ENCODE data around the gene FMNL2. TPM values are rescaled to one million over a fixed set of nuclear protein-coding genes. Genes with fewer than 3 reads are reported as not detected.

Gene FMNL2
- total RNA-seq, 4 donors from 2014 or later: 37.7 to 60.9 (median 52.1) TPM

- Histone ChIP-seq H3K27ac (no peak overlapping the region), H3K27me3 (no peaks in the 10 kb centered on the region), H3K4me1 (peaks cover 43 to 48% of the 10 kb centered on the region in 2 donors), H3K36me3 (no peaks in the 10 kb centered on the region), H3K9me3 (no peaks in the 10 kb centered on the region), H3K4me3 (replicated peaks in 1 of 3) (no peak overlapping the region)
- DNase-seq: no peak
- intact Hi-C loops (cut with DNase I): no loop called here
- 84 to 95% methylated on average over 5 of the region's 5 CpGs for WGBS, 2 donors
- TF ChIP-seq CTCF (IDR thresholded peaks at IDR 0.05) (no peak), POLR2A (IDR thresholded peaks at IDR 0.05) (no peak)
Observed at GRCh38 chr2:152462779-152463178, 127.8 kb downstream of the FMNL2 start.

- TF ChIP-seq CTCF (IDR thresholded peaks at IDR 0.05): peak in 2 of 6 experiments; percentile 3 to 4
- TF ChIP-seq POLR2A (IDR thresholded peaks at IDR 0.05): no peak
- intact Hi-C loops (cut with DNase I): no loop called here
- peak; percentile 80 to 82 for DNase-seq
- Histone ChIP-seq H3K27ac (peak overlapping the region; percentile 3 to 53 (median 5)), H3K27me3 (no peaks in the 10 kb centered on the region), H3K4me1 (peaks cover 59 to 64% of the 10 kb centered on the region in 2 donors), H3K4me3 (replicated peaks in 1 of 3) (no peak overlapping the region), H3K36me3 (no peaks in the 10 kb centered on the region), H3K9me3 (no peaks in the 10 kb centered on the region)
- WGBS, 2 donors: 38 to 41% methylated on average over 7 of the region's 7 CpGs
Observed at GRCh38 chr2:152464851-152465470, 130.0 kb downstream of the FMNL2 start.

GRCh38 chr2:152465541-152465940 is 130.6 kb downstream of the FMNL2 start:
- TF ChIP-seq CTCF (IDR thresholded peaks at IDR 0.05) (no peak), POLR2A (IDR thresholded peaks at IDR 0.05) (no peak)
- Histone ChIP-seq H3K27me3 (no peaks in the 10 kb centered on the region), H3K36me3 (no peaks in the 10 kb centered on the region), H3K4me1 (peaks cover 59 to 65% of the 10 kb centered on the region in 2 donors), H3K9me3 (no peaks in the 10 kb centered on the region), H3K4me3 (replicated peaks in 1 of 3) (no peak overlapping the region), H3K27ac (peak overlapping the region; percentile 3 to 53 (median 5))
- intact Hi-C loops (cut with DNase I): no loop called here
- DNase-seq: peak in 1 of 2 donors; percentile 28
- WGBS, 2 donors: 35 to 46% methylated on average over 3 of the region's 3 CpGs

GRCh38 chr2:152466041-152466440 is 131.1 kb downstream of the FMNL2 start:
- intact Hi-C loops (cut with DNase I): no loop called here
- Histone ChIP-seq H3K9me3 (no peaks in the 10 kb centered on the region), H3K4me3 (replicated peaks in 1 of 3) (no peak overlapping the region), H3K4me1 (peaks cover 63 to 70% of the 10 kb centered on the region in 2 donors), H3K27ac (peak overlapping the region in 2 of 3 donors; percentile 5 to 54), H3K27me3 (no peaks in the 10 kb centered on the region), H3K36me3 (no peaks in the 10 kb centered on the region)
- WGBS, 2 donors: 74 to 87% methylated on average over 6 of the region's 6 CpGs
- no peak for TF ChIP-seq CTCF (IDR thresholded peaks at IDR 0.05)
- no peak for TF ChIP-seq POLR2A (IDR thresholded peaks at IDR 0.05)
- DNase-seq: no peak

GRCh38 chr2:152466980-152467676 is 132.2 kb downstream of the FMNL2 start:
- Histone ChIP-seq H3K4me3 (replicated peaks in 1 of 3) (no peak overlapping the region), H3K4me1 (peaks cover 73 to 81% of the 10 kb centered on the region in 2 donors), H3K36me3 (no peaks in the 10 kb centered on the region), H3K27me3 (no peaks in the 10 kb centered on the region), H3K9me3 (no peaks in the 10 kb centered on the region), H3K27ac (peak overlapping the region in 2 of 3 donors; percentile 47 to 54)
- DNase-seq: peak in 1 of 2 donors; percentile 27
- intact Hi-C loops (cut with DNase I): no loop called here
- TF ChIP-seq POLR2A (IDR thresholded peaks at IDR 0.05) (no peak), CTCF (IDR thresholded peaks at IDR 0.05) (no peak)
- 41 to 50% methylated on average over 10 of the region's 10 CpGs for WGBS, 2 donors

Measured in thyroid gland (tissue), 4 donors.